Stimulated activated CD4-positive, alpha-beta T cell treated with anti-CD3 and anti-CD28 coated beads, Interleukin-15, amount 100 ng/mL, for 48 hours (primary cell): ENCODE results near the gene CMTM6.
"Not testable (repeated sequence)": the region's sequence is repeated elsewhere in the genome, so short reads cannot be mapped to it uniquely, and the experiment has no call there.

Experiments used
- DNase-seq, 2 donors: peaks; one replicate each; pipeline ENCODE4 v3.0.0-alpha.2; 2020; ENCODE audit warnings: low read depth in 2 of 2

CMTM6 gene, protein sequence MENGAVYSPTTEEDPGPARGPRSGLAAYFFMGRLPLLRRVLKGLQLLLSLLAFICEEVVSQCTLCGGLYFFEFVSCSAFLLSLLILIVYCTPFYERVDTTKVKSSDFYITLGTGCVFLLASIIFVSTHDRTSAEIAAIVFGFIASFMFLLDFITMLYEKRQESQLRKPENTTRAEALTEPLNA

DNA sequence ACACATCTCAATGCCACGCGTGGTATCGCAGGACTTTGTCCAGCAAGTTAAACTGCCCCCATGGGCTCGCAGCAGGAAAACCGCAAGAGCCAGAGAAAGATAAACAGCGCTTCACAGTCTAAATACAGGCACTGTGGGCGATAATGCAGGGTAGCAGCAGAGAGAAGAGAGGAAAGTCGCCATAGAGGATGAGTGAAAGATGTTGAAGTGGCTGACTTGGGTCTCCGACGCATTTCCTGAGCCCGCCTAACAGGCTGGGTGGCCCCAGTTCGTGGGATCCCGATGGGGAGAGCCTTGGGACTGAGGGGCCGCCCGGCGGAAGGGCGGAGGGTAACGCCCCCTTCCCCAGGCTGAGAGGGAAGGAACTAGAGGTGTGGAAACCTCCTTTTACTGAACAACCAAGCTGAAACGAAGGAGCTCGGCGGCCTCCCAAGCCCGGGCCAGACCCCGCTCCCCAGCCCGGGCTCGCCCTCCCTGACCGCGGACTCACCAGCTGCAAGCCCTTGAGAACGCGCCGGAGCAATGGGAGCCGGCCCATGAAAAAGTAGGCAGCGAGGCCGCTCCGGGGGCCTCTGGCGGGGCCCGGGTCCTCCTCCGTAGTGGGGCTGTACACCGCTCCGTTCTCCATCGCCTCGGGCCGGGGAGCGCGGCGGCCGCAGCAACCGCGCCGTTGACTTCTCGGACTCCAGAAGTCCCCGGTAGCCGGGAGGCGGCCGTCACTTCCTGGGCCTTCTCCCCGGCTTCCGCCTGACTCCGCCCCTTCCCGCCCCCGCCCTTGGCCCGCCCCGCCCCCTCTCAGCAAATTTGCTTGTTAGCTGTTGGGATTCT, at the start of gene CMTM6:
Gene CMTM6, minus strand, starts transcription at position 735 of the 828 bp plus-strand sequence. Its CDS starts 107 bp downstream, at position 628.
- peak; percentile 46 to 55 for DNase-seq

- no peak for DNase-seq
Observed at GRCh38 chr3:32552013-32552412, 49.4 kb upstream of the CMTM6 start.

DNA sequence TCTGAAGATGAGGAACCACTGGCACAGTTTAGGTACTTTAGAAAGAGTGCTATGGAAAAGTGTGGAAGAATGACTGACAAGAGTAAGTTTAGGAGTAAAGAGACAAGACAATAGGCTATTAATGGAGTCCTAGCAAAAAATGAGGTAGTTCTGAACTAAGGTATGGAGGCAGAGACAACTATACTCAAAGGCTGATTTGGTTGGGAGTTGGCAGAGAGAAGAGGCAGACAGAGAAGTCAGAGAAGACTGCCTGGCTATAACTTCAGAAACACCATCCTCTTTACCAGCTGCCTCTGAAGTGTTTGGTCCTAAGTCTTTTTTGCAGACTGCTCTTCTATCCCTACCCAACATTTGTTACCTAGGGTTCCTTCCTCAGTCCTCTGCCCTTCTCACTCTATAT, 48.8 kb upstream of the CMTM6 start:
- no peak for DNase-seq

DNA sequence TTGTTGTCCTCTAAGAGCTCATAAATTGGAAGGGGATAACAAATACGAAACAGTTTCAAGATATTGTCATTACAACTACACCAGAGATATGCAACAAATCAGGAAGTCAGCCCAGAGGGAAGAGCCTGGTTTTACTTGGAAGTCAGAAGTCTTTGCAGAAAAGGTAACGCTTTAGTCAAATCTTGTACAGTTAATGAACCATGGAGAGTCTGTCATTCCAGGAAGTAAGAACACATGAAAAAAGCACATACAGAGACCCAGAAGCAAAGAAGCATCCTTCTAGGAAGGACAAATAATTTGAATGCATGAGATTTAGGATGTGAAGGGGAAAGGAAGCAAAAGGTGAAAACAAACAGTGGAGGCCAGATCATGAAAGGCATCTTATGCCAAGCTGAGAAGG, 48.4 kb upstream of the CMTM6 start:
- no peak for DNase-seq

GRCh38 chr3:32545305-32545704, 42.7 kb upstream of the CMTM6 start:
- DNase-seq = no peak

DNA sequence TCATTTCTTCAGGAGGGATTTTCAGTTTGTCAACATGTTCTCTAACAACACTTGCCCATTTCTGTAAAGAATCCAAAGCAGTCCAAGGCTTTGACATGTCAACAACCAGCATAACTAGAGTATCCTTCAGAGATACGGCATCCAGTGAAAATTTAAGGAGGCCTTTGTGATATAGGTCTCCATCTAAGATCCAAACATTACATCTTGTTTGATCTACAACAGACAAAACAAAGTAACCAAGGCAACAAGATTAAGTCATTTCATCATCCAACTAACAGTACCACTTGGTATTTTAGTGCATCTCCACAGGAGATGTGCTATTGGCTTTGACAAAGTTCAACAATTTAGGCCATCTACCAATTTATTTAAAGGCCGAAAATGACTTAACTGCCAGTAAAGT, 42.2 kb upstream of the CMTM6 start:
- DNase-seq = no peak

DNA sequence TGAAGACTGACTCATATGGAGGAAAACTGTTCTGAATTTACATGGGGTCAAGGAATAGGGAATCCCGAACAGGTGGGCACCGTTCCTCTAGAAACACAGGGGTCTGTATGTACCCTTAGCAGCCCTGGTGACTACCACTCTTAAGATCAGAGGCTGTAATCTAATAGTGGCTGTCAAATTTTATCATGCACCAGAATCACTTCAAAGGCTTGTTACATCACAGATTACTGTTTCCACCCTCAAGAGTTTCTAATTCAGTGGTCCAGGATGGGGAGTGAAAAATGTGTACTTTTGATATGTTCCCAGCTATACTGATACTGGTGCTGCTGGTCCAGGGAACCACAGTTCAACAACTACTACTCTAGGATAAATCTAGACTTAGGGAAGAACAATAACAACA, 40.2 kb upstream of the CMTM6 start:
- no peak for DNase-seq

DNA sequence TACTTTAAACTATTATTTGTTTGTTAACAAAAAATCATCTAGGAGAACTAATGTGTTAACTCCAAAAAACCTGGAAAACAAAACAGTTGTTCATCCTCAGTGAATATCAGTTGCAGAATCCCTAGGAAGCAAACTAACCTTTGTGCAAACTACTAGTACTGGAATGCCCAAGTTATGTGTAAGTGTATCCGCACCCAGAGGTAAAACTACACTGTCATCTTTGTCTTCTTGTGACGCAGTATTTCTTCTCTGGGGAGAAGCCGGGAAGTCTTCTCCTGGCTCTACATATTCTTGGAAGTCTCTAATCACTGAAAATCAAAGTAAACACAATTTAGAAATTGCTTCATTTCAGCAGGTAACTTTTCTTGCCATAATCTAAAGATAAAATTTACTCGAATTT, 38.2 kb upstream of the CMTM6 start:
- DNase-seq = no peak

GRCh38 chr3:32532434-32532833, 29.8 kb upstream of the CMTM6 start:
- DNase-seq = no peak

GRCh38 chr3:32531010-32531647, 28.5 kb upstream of the CMTM6 start:
- DNase-seq = no peak

DNA sequence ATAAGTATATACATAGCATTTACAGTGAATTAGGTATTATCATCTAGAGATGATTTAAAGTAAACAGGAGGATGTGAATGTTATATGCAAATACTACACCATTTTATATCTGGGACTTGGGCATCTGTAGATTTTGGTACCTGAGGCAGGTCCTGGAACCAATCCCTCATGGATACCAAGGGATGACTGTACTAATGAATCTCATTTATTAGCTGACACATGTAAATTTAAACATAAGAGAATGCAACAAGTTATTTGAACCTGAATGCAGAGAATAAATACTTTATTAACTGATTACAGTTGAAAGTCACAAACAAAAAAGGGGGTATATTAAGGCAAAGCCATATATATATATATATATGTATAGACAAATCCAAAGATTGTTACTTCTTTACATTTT, 23.1 kb upstream of the CMTM6 start:
- DNase-seq = no peak

- no peak for DNase-seq
Observed at GRCh38 chr3:32522682-32523081, 20.0 kb upstream of the CMTM6 start.

- DNase-seq = not testable (repeated sequence)
Observed at GRCh38 chr3:32518921-32519320, 16.3 kb upstream of the CMTM6 start.

DNA sequence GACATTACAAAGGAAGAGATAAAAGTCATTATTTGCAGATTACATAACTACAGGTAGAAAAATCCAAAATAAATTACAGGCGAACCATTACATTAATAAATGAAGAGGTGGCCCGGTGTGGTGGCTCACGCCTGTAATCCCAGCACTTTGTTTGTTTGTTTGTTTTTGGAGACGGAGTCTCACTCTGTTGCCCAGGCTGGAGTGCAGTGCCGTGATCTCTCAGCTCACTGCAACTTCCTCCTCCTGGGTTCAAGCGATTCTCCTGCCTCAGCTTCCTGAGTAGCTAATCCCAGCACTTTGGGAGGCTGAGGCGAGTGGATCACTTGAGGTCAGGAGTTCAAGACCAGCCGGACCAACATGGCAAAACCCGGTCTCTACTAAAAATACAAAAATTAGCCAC, 14.1 kb upstream of the CMTM6 start:
- not testable (repeated sequence) for DNase-seq

DNA sequence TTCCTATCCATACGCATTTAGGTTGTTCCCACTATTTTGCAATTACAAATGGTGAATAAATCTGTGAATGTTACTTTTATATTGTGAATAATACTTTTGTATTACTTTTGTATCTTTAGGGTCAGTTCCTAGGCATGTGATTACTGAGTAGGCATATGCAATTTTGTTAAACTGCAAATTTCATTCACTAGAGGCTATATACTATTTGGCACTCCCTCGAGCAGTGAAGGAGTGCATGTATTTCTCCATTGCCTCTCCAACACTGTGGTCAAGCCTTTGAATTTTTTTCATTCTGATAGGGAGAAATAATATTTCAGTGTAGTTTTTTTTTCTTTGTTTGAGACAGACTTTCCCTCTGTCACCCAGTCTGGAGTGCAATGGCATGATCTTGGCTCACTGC, 8.4 kb upstream of the CMTM6 start:
- DNase-seq = no peak

DNA sequence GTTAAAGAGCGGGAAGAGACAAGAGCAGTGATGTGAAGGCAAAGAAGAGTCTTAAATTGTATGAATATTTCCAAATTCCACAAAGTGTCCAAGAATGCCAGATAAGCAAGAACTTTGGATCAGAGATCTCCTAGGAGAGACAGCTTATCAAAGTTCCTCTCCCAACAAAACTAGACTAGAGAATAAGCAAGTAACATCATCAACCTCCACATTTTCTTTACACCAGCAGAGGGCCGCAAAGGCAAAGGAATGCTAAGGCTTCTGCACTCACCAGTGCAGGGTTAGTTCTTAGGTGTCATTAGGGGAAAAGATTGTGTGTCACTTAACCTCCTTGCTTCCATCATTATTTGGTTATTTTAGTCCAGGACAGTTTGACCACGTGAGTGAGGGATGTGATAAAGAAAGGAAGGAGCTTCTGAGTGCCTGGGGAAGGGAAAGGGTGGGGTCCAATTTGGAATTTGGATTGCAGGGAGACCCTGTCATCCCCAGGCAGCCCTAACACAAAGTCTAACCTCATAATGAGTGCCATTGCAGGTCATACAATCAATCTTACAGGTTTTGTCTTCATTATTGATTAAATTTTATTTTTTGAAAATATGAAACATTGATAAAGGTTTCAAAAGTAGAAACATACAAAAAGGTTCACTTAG, 7.5 kb upstream of the CMTM6 start:
- DNase-seq = peak; percentile 30 to 50

GRCh38 chr3:32508711-32509110, 6.1 kb upstream of the CMTM6 start:
- no peak for DNase-seq

GRCh38 chr3:32506466-32506865, 3.8 kb upstream of the CMTM6 start:
- DNase-seq = no peak

DNA sequence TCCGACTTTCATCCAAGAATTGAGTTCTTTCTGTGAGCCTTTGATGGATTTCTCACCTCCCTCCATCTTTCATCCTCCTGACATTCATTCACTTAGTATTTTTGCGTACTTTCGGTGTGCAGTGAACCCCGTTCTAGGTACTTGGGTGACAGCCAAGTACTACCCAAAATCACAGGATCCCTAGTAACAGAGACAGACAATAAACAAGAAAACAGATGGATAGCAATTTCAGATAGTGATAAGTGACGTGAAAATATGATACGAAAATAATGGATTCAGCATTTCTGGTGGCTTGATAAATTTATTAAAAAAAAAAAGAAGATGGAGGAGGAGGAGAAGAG, 264 bp upstream of the CMTM6 start:
- DNase-seq = no peak

- no peak for DNase-seq
Observed at GRCh38 chr3:32501783-32502117, 902 bp downstream of the CMTM6 start.

DNA sequence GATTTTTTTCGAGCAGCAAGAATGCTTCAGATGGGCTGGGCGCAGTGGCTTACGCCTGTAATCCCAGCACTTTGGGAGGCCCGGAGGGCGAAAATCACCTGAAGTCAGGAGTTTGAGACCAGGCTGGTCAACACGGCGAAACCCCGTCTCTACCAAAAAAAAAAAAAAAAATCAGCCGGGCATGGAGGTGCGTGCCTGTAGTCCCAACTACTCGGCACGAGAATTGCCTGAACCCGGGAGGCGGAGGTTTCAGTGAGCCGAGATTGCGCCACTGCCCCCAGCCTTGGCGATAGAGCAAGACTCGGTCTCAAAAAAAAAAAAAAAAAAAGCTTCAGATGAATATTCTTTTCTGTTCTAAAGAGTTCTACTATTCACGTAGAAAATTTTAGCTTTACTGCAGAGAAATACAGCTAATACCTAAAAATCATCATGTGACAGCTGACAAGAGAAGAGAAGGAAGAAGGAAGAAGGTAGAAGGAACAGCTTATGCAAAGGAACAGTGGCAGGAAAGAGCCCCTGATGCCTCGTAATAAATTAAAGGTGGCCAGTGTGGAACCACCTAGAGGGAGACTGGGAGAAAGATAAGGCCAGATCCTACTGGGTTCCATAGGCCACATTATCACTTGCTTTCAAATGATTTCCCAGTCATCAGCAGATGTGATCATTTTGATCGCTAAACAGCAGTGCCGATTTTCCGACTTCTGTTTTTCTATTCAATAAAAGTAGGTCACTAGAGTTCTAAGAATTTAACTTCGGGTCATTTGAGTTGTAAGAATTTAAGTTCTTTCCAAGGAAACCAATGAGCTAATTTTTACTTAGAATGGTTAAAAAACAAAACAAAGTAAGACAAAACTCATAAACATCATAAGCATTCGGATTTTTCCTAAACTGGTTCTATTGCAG, 1.5 kb downstream of the CMTM6 start:
- no peak for DNase-seq

DNA sequence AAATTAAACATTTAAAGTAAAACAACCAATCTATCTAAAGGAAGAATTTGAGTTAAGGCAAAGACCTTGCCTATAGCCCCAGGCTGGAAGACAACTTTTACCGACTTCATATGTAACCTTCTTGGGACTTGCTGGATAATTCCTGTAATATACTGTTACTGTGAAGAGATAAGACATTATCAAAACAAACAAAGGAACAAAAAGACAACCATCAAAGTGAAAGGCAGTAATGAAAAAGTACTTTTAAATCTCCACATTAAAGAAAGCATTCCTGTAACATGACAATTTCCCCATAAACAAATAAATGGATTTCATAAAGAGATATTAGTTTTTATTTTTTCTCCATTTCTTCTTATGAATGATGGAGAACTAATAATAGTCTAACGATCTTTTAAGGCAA, 2.4 kb downstream of the CMTM6 start:
- no peak for DNase-seq
